GM19438 (cell line): ENCODE data around the gene SLC12A7.
"Not testable (repeated sequence)": the region's sequence is repeated elsewhere in the genome, so short reads cannot be mapped to it uniquely, and the experiment has no call there.

Experiments
- ATAC-seq: cut with Tn5 transposase; IDR thresholded peaks from one replicate; pipeline ENCODE4 v1.9.1; 2021; ENCODE audit warnings: low read depth; ENCODE audit not compliant: unreplicated experiment

SLC12A7 gene

GRCh38 chr5:1083823-1084605 lies 27.8 kb downstream of the SLC12A7 start:
- ATAC-seq, result no peak

GRCh38 chr5:1083026-1083425 lies 28.8 kb downstream of the SLC12A7 start:
- not testable (repeated sequence) for ATAC-seq

DNA sequence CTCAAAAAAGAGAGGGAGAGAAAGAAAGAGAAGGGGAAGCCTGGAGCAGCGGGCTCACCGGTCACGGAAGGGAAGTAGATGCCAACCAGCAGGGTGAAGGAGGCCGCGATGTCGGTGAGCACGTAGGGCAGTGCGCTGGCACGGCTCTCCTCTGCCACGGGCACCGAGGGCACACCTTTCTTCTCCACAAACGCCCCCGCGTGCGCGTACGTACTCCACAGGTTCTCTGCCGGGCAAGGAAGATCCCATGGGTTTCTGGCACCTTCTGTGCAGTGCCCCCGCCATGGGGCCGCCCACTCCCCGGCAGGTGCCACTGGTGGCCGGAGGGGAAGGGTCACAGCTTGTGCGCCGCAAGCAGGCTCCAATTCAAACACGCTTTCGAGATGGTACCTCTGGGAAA lies 30.3 kb downstream of the SLC12A7 start:
- ATAC-seq, result no peak

- ATAC-seq, result no peak
Measured at GRCh38 chr5:1080432-1080831, 31.4 kb downstream of the SLC12A7 start.

DNA sequence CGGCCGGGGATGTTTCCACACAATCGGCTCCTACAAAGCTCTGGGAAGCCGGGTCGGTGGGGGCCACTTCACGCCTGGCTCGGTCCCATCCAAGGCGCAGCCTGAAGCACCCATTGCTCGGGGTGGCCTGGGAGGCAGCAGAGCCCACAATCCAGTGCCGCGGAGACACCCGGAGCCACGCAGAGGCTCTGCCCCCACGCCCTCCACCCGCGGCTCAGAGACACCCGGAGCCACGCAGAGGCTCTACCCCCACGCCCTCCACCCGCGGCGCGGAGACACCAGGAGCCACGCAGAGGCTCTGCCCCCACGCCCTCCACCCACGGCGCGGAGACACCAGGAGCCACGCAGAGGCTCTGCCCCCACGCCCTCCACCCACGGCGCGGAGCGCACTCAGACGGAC lies 31.9 kb downstream of the SLC12A7 start:
- ATAC-seq, result no peak

DNA sequence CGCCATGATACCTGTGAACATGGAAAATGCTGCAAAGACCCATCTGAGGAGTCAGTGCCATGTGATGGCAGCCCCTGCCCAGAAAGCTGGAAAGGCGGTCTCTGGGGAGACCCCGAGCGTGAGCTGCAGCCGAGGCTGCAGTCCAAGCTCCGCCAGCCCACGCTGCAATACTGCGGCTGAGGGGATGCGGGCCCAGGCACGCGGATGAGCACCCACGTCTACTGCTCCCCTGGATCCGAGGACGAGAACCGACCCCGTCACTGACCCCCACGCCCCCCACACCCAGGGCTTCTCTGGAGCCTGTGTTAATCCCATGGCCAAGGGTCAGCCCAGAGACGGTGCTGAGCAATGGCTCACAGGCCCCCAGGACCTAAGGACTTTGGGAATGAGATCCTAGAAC lies 32.4 kb downstream of the SLC12A7 start:
- ATAC-seq, result no peak

- no peak for ATAC-seq
Measured at GRCh38 chr5:1078851-1079250, 33.0 kb downstream of the SLC12A7 start.

DNA sequence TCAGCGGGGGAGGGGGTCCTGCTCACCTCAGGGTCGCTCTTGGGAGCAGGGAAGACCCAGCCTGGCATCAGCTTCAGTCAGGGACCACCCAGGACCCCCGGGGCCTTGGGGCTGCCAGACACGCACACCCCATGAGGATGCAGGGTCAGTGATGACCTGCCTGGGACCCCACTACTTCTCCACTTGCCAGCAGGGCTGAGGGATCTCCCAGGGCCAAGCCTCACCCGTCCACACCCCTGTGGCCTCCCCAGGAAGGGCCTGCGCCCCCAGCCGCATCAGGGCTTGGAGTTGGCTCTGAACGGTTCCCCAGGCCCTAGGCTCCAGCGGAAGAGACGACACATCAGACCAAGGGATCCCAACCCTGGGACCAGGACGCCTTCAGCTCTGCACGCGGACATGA lies 33.7 kb downstream of the SLC12A7 start:
- ATAC-seq, result no peak

DNA sequence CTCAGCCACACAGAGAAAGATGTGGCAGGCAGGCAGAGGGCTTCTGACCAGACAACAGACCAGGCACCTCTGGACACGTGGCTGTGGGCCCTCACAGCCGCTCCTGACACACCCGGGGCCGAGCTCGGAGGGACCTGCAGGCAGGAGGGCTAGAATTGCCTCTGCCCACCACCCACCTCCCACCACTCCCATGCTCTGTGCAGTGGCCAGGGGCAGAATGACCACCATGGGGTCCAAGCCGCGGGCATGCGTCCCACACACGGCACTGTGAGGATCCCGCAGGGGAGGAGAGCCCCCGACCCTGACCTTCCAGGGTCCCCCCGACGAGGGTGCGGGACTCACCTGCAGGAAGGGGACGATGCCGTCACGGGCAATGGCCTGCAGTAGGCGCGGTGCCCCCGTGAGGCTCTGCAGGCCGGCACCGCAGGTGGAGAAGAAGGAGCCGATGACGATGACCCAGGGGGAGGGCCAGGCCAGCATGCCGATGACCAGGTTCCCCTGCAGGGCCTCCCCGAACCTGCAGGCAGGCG lies 34.3 kb downstream of the SLC12A7 start:
- no peak for ATAC-seq

DNA sequence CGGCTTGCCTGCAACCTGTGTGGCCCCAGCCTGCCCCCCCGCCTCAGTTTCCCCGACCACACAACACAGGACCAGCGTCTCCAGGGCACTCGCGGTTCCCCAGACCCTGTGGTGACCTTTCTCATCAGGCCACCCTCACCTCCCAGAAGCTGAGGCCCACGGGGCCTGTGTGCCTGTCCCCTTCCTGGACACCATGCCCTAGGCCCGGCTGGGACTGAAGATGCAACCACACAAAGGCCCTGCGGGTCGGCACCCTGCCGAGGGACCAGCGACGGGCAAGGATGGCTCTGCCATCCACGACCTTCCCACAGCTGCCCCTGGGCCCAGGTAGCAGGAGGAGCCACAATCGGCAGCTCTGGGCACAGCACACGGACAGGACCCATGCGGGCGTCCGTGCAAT lies 34.8 kb downstream of the SLC12A7 start:
- ATAC-seq, result no peak

- no peak for ATAC-seq
Measured at GRCh38 chr5:1076406-1076805, 35.5 kb downstream of the SLC12A7 start.

GRCh38 chr5:1075931-1076330 lies 35.9 kb downstream of the SLC12A7 start:
- ATAC-seq, result no peak

DNA sequence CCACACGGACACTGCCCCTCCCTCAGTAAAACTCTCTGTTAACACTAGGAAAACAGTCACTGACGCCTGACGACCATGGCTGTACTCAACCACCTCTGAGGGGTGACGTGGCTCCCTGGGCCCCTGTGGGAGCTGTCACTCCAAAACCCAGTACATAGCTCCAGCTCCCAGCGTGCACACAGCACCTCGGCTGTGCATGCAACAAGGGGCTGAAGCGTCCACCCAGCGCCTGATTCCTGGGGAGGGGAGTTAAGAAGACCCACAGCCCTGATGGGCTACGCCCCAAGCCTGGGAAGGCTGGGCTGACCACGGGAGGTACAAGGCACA lies 36.3 kb downstream of the SLC12A7 start:
- ATAC-seq, result no peak

DNA sequence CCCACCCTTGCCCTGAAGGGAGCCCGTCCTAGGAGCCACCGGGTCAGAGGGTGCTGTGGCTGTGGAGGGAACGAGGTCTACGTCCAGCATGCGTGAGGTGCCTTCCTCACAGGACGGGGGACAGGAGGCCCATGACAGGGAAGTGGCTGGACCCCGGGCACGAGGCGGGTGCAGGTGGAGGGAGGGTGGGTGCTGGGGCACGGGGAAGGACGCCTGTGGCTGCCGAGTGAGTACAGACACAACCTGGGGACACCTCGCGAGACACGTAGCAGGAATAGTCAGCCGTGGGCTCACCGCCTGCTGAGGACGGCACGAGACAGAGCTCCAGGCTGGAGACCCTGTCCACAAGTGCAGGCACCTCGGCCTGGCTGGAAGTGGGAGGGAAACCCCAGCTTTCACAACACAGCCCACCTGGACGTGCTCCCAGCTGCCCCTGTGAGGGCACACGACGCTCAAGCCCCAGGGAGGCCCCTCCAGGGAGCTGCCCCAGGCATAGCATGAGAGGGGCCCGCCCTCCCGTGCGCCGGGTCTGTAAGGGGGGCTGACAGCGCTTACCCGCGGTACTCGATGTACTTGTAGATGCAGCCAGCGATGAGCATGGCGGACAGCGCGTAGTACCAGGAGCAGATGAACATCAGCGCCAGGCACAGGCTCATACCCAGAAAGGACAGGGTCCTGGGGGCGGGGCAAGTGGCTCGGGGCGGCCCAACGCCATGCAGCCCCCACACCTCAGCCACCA lies 36.9 kb downstream of the SLC12A7 start:
- no peak for ATAC-seq

DNA sequence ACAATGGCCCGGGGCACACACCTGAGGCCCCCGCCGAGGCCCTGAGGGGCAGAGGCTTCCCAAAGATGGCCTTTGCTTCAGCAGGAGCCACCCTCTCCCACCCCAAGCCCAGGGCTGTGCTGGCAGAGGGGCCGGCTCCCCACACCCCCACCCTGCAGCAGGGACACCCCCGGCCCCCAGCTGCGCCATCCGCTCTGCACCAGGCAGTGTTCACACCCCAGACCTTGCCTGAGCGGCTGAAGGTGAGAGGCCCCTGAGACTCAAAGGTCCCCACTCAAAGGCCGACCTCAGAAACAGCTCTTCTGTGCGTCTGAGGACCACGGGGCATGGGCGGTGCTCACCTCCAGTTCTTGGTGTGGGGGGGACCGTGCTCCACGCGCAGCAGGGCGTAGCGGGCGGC lies 37.6 kb downstream of the SLC12A7 start:
- ATAC-seq, result no peak

GRCh38 chr5:1073239-1074102 lies 38.4 kb downstream of the SLC12A7 start:
- ATAC-seq, result no peak

DNA sequence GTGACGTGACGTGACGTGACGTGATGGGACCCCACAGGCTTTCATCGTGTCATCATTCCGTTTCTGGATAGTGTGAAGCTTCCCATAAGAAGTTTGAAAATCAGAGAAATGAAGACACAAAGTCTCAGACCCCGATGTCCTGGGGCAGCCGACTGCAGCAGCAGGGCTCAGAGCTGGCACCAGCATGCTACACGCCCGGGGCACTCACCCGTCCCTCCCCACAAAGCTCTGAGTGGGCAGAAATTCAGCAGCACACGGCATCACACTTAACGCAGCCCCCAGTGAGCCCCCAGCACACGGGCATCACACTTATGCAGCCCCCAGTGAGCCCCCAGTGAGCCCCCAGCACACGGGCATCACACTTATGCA lies 42.2 kb downstream of the SLC12A7 start:
- ATAC-seq, result no peak

DNA sequence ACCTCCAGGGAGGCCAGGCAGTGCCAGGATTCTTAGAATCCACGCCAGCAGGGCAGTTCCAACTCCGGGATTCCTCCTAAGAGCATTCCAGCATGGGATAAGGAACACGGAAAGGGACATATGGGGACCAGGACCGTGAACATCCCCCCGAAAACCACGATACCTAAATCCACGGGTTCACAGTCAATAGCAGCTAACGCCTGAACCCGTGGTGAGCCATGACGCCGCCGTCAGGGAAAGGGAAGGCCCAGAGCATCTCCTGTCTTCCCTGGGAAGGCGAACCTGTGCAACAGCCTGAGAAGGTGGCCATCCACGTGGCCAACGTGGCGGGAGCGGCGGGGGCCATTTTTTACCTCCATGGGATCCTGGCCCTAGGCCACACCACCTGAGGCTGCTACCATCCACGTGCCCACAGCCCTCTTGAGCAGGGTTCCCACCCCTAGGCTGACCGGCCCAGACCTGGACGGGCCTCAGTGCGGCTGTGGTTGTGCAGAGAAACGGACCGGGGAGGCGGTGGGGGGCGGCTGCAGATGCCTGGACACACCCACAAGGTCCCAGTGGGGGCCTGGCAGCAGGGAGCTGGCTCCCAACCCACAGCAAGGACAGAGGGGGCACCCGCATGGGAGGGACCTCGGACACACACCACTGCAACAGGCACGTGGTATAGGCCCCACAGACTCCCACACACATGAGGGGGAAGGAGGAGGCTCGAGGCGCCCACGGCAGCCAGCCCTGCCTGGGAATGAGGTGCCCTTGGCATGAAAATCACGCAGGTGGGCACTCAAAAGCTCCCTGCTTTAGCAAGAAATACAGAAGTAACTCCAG lies 42.8 kb downstream of the SLC12A7 start:
- ATAC-seq, result no peak

DNA sequence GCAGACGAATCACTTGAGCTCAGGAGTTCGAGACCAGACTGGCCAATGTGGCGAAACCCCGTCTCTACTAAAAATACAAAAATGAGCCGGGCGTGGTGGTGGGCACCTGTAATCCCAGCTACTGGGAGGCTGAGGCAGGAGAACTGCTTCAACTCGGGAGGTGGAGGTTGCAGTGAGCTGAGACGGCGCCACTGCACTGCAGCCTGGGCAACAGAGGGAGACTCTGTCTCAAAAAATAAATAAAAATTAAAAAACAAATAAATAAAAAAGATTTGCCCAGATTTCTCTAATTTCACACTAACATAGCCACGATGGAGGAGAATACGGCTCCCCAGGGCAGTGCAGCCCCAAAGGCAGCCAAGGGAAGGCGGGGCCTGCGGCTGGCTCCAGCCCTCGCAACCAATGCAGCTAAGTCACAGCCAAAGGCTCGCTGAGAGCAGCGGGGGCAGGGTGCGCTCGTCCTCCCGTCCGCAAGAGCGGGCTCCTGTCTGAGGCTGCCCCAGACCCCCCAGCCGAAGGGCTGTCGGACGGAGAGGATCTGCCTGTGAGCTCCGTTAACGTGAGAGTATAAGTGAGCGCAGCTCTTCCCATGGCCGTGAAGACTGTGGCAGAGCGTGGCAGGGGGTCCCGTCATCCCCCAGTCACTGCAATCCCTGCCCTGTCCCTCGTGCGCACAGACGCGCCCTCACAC lies 43.5 kb downstream of the SLC12A7 start:
- ATAC-seq, result no peak
